GM10266 (cell line): ENCODE data around the gene ZBTB6.
"Not testable (repeated sequence)": the region's sequence is repeated elsewhere in the genome, so short reads cannot be mapped to it uniquely, and the experiment has no call there.

Experiments
- DNase-seq: peaks from one replicate; pipeline ENCODE4 v3.0.0; 2012; ENCODE audit errors: extremely low spot score
- CTCF ChIP-seq: IDR thresholded peaks from 2 replicates; pipeline ENCODE4 v1.5.1; 2012; ENCODE audit warnings: mild to moderate bottlenecking, low read depth; ENCODE audit not compliant: control insufficient read depth, insufficient read depth; ENCODE audit errors: missing control alignments

The ZBTB6 gene

GRCh38 chr9:122900791-122901190 is 12.3 kb downstream of the ZBTB6 start:
- peak; percentile 34 for DNase-seq
- TF ChIP-seq CTCF, result no peak

- no peak for DNase-seq
Observed at GRCh38 chr9:122897969-122898368, 15.2 kb downstream of the ZBTB6 start.

GRCh38 chr9:122888480-122888879 is 24.6 kb downstream of the ZBTB6 start:
- no peak for TF ChIP-seq CTCF
- no peak for DNase-seq

More at GRCh38 chr9:122897969-122898368, 15.2 kb downstream of the ZBTB6 start:
- no peak for TF ChIP-seq CTCF

GRCh38 chr9:122883125-122883524 is 30.0 kb downstream of the ZBTB6 start:
- no peak for DNase-seq
- no peak for TF ChIP-seq CTCF

- TF ChIP-seq CTCF, result no peak
- DNase-seq, result no peak
Observed at GRCh38 chr9:122879443-122879842, 33.7 kb downstream of the ZBTB6 start.

GRCh38 chr9:122875523-122875922 is 37.6 kb downstream of the ZBTB6 start:
- no peak for DNase-seq
- TF ChIP-seq CTCF, result no peak

- DNase-seq, result not testable (repeated sequence)
Observed at GRCh38 chr9:122867276-122867675, 45.8 kb downstream of the ZBTB6 start.

- DNase-seq, result no peak
- no peak for TF ChIP-seq CTCF
Observed at GRCh38 chr9:122866079-122866478, 47.0 kb downstream of the ZBTB6 start.
